HG03159 (cell line): ENCODE results near the gene ROS1.

Experiments
- ATAC-seq: cut with Tn5 transposase; IDR thresholded peaks from one replicate; pipeline ENCODE4 v1.9.1; 2021; ENCODE audit warnings: mild to moderate bottlenecking, moderate library complexity; ENCODE audit not compliant: unreplicated experiment

The ROS1 gene

GRCh38 chr6:117441824-117442264 lies 16.1 kb upstream of the ROS1 start:
- ATAC-seq: no peak

DNA sequence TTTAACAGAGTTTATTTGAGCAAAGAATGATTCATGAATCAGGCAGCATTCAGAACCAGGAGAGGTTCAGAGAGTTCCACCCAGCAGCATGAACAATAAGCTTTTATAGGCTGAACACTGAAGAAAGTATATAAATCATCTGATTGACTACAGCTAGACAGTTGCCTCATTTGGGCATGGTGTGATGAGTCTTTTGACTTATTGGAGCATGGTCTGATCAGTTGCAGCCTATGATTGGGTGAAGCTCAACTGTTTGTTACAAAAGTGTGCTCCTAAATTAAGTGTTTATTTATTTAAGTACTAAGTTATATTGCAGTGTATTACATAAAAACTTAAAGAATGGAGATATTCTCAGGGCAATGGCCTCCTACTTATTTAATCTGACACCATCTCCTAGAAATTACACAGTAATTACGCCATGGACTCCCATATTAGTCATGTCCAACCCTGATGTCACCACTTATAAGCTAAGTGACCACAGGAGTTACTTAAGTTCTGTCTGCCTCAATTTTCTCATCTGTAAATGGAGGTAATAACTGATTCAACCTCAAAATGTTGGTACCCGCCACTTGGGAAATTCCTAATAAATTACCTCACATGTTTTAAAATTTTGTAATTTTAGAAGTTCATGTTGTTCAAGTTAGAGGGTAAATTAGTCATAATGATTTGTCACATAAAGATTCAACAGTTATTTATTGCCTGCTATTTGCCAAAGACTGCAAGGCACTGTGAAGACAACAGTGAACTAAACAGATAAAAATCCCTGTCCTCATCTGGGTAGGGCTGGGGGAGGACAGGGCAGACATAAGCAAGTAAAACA lies 15.2 kb upstream of the ROS1 start:
- ATAC-seq: no peak

- ATAC-seq: no peak
Observed at GRCh38 chr6:117432273-117432672, 6.5 kb upstream of the ROS1 start.

GRCh38 chr6:117423754-117424153 lies 2.0 kb downstream of the ROS1 start:
- ATAC-seq: no peak

- no peak for ATAC-seq
Observed at GRCh38 chr6:117418320-117418719, 7.4 kb downstream of the ROS1 start.

DNA sequence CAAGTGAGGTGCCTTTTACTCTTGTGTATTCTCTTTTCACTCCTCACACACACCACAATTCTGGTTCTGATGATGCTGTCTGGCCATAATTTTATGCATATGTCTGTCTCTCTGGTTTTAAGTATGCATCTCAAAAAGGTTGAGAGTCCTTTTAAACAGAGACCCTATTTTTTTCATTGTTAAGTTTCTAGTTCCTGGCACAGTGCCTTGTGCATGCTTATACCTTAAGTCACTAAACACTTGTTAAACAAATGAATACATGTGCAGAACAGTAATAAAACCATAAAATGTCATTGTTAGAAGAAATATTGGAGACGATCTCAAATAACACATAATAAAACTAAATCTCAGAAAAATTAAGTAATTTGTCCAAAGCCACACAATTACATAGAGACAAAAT lies 7.9 kb downstream of the ROS1 start:
- ATAC-seq: no peak

- no peak for ATAC-seq
Observed at GRCh38 chr6:117414770-117415169, 11.0 kb downstream of the ROS1 start.

GRCh38 chr6:117411474-117411873 lies 14.3 kb downstream of the ROS1 start:
- ATAC-seq: no peak

GRCh38 chr6:117409863-117410262 lies 15.9 kb downstream of the ROS1 start:
- ATAC-seq: no peak

DNA sequence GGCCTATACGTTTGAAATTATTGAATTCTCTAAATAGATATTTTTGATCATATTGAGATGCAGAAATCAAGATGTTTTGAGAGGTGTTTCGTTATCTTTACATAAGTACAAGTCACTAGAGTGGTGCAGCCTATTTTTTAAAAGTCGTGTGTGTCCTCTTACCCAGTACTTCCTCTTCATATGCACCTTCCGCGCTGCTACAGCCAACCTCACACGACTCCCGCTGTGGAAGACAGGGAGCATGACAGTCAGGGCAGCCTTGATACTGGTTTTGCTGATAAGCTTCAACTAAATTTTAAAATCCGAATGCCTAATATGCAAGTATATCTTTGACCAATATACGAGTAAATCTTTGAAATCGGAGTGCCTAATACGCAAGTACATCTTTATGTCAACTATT lies 16.3 kb downstream of the ROS1 start:
- no peak for ATAC-seq

DNA sequence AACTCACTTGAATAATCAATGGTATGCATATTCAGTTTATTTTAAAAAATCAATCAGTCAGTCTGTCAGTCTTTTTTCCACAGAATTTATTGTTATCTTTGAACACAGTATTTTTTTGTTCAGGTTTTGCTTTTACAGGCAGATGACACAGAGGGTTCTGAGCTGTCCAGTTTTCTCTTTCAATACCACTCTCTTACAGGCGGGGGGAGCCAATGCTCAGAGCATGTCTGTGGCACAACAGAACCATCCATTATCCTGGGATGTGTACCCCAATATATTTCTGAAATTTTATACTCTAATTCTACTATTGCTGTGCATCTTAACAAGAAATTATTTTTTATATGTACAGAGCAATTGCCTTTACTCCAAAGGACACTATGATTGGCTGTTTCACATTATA lies 21.2 kb downstream of the ROS1 start:
- ATAC-seq: no peak

GRCh38 chr6:117401799-117402198 lies 23.9 kb downstream of the ROS1 start:
- ATAC-seq: no peak

- ATAC-seq: no peak
Observed at GRCh38 chr6:117399924-117400323, 25.8 kb downstream of the ROS1 start.

- ATAC-seq: no peak
Observed at GRCh38 chr6:117399126-117399525, 26.6 kb downstream of the ROS1 start.

DNA sequence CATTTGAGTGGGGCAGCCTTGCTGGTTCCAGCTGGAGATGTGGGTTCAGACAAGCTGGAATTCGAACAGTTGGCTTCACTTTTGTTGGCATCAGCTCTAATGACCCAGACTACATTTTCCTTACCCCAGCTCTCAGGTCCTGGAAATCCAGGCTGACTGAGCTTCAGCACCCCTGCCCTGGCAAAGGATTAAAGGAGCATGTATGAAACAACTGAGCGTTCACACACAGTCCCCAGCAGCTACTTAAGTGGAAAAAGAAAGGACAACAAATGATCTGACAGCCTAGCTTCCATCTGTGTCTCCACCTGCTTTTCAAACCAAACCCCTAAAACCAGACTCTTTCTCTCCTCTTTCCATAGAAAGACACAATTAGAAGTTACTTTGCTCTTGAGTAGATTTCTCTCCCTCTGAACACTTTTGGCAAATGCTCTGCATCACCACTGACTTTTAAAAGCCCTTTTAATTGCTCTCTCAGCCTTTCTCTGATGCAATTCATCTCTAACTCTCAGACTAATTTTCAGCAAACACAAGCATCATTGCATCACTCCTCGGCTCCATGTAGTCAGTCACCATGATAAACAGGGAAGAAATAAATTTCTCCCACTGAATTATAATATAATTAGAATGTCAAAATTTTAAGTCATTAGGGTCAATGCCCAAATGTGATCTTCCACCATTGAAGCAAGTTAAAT lies 28.1 kb downstream of the ROS1 start:
- no peak for ATAC-seq

GRCh38 chr6:117396228-117396627 lies 29.5 kb downstream of the ROS1 start:
- no peak for ATAC-seq

- no peak for ATAC-seq
Observed at GRCh38 chr6:117395164-117395563, 30.6 kb downstream of the ROS1 start.

- no peak for ATAC-seq
Observed at GRCh38 chr6:117393045-117393444, 32.7 kb downstream of the ROS1 start.

GRCh38 chr6:117391874-117392583 lies 33.7 kb downstream of the ROS1 start:
- no peak for ATAC-seq

DNA sequence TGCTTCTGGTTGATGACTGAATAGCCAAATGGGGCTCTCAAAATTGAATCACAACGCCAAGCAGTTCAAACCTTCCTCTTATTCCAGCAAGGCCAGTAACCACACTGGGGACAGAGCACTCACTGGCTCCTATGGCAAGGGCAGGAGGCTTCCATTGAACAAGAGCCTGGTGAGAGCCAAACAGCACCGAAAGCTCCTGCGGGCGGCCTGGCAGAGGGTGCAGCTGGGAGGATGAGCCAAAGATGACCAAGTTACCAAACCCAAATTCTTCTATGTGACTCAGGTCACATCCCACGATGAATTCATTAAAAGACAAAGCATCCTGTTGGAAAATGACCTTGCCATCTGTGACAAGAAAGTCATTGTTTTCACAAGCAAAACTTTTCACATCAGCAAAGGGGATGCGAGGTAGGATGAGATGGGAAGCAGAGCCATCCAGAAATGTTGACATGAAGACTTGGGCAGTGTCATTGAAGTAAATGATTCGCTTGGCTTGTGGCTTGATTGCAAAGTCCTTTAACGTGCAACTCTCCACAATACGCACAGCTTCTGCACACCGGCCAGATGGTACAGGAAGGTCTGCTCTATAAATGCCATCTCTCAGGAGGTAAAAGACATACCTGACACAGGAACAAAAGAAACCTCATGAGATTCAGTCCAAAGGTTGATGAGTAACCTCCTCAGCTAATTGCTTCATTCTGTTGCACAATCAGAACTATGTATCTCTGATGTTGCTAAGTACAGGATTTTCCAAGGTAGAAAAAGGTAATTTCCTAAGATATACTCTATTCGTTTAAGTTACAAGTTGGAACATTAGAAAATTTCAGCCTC lies 36.3 kb downstream of the ROS1 start:
- ATAC-seq: no peak

- ATAC-seq: no peak
Observed at GRCh38 chr6:117387454-117387974, 38.2 kb downstream of the ROS1 start.
